Ovary (tissue), 9 donors: ENCODE measurements around the gene PTGES2. TPM values are rescaled to one million over a fixed set of nuclear protein-coding genes. Genes with fewer than 3 reads are reported as not detected.
A peak's percentile ranks its signal among the peaks of the same experiment; 100 is the strongest.

Experiments used
- DNase-seq, 5 donors: peaks; one replicate each; pipeline ENCODE4 v3.0.0-alpha.2; 2019 to 2020
- H3K27ac ChIP-seq, 2 donors: fragments of 200-600 bp; one replicate each; pipeline versions ENCODE4 v1.5.1 to v1.8.0; 2019 to 2022
- H3K27me3 ChIP-seq: fragments of 200-600 bp; one replicate; pipeline ENCODE4 v1.8.0; 2022
- H3K36me3 ChIP-seq: fragments of 200-600 bp; sonication (generic); one replicate; pipeline ENCODE4 v1.5.1; 2019
- H3K4me1 ChIP-seq: one replicate; pipeline ENCODE4 v1.8.1; 2013; ENCODE audit warnings: mild to moderate bottlenecking, moderate library complexity; ENCODE audit not compliant: insufficient read depth
- H3K4me3 ChIP-seq: fragments of 200-600 bp; sonication (generic); one replicate; pipeline ENCODE4 v1.5.1; 2017
- H3K9me3 ChIP-seq, 2 donors: fragments of 200-600 bp in 1 of 2; sonication (generic) in 1 of 2; one replicate each; pipeline versions ENCODE4 v1.5.1 to v1.8.1; 2013 to 2019; ENCODE audit warnings: mild to moderate bottlenecking in 1 of 2, moderate library complexity in 1 of 2
- EP300 ChIP-seq: sonication (generic); formaldehyde crosslinking; IDR thresholded peaks from one replicate; pipeline ENCODE4 v1.6.1; 2017; ENCODE audit warnings: antibody characterized with exemption
- POLR2A ChIP-seq: fragments of 450-650 bp; IDR thresholded peaks from one replicate; pipeline ENCODE4 v1.6.1; 2017; ENCODE audit warnings: antibody characterized with exemption, mild to moderate bottlenecking, moderate library complexity
- whole genome bisulfite sequencing, 3 donors: extraction: QIAGEN DNeasy Blood & Tissue Kit in 1 of 3; methylation state at CpG; one replicate each; pipeline versions ENCODE4 v1.1.5 to v1.1.7; 2013 to 2017; 5-methylcytosine and 5-hydroxymethylcytosine counted together
- intact Hi-C, 4 donors: fragments of 100-400 bp; cut with DNase I; formaldehyde crosslinking; loops; one replicate each; pipeline versions ENCODE4 v1.11.0 to v1.15.1; 2022 to 2023
- polyA plus RNA-seq, 2 donors: library from polyadenylated mRNA; stranded (reverse); fragments of 200-250 nt in 1 of 2; fragments of 350-450 nt in 1 of 2; fragmentation: Illumina TruSeq in 1 of 2; extraction: RNeasy Lipid Tissue Mini Kit (QIAGEN cat#74804) in 1 of 2; gene quantifications; one replicate each; pipeline ENCODE4 v1.2.3, GENCODE V29; 2013 to 2014
- total RNA-seq, 7 donors: library from RNA; depleted of rRNA in 2 of 7; stranded (reverse); fragments of >200 nt in 2 of 7; fragmentation: NEBNext Ultra II Directional in 3 of 7; extraction: Animal tissue kit (Norgen Biotek cat#: 25700) in 3 of 7; gene quantifications; one replicate each; pipeline versions ENCODE4 v1.1.0 to v1.2.4, GENCODE V29; 2016 to 2023
- TF ChIP-seq, protein P1 (sequence below), 3 donors: fragments of 450-650 bp in 2 of 3; fragments of 200-600 bp in 1 of 3; IDR thresholded peaks; one replicate each; pipeline versions ENCODE4 v1.5.1 to v1.8.0; 2016 to 2022; ENCODE audit warnings: antibody characterized with exemption in 3 of 3, mild to moderate bottlenecking in 1 of 3
- donor health status: DM: no; HTN: no; CAD: no; lungs with moderate emphysema.
- donor health status: DM: no; HTN: no; CAD: no.
- donor health status: Bipolar disorder and iron deficiency.
- donor health status: DM: yes; HTN: yes; CAD: no.
- donor health status: DM: no; HTN: no; CAD: no.
- donor health status: DM: yes; HTN: yes; CAD: no.

Gene PTGES2
- total and polyA plus RNA-seq, 9 donors: 19.6 to 69.5 (median 59.0) TPM

DNA sequence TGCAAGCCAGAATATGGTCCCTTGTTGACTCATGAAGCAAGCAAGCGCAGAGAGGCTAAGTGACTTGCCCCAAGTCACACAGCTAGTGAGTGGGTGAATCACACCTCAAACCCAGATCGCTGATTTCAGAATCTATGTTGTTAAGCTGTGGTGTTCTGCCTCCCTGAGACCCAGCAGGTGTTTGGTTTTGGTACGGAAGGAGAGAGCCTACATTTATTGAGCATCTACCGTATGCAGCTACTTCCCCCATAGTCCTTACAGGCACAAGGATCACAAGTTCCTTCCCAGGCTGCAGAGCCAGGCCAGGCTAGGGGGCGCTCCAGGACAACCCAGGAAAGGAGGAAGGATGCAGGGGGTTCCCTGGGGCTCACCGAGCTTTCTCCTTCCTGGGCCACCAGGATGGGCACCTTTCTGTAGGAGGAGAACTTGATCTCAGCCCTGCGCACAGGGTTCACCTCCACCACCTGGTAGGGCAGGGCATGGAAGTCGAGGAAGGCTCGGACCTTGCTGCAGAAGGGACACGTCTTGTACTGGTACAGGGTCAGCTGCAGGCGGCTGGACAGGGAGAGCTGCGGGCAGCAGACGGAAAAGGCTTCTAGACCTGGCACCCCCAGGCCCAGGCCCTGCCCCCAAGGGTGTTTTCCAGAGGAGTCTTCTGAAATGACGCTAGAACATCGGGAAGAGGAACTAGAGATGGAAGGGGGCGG is 2.5 kb downstream of the PTGES2 start:
- intact Hi-C loops: no loop called here
- Histone ChIP-seq H3K4me3 (no peak overlapping the region), H3K4me1 (peaks cover 9% of the 10 kb centered on the region), H3K27ac (peak overlapping the region in 1 of 2 donors; percentile 26), H3K36me3 (no peaks in the 10 kb centered on the region), H3K27me3 (no peaks in the 10 kb centered on the region), H3K9me3 (no peaks in the 10 kb centered on the region)
- WGBS, 3 donors: 56 to 63% (median 57%) methylated on average over 15 to 16 of the region's 16 CpGs
- DNase-seq: peak; percentile 66 to 78 (median 71)
- TF ChIP-seq POLR2A (no peak), EP300 (no peak)
- TF ChIP-seq, protein P1, sequence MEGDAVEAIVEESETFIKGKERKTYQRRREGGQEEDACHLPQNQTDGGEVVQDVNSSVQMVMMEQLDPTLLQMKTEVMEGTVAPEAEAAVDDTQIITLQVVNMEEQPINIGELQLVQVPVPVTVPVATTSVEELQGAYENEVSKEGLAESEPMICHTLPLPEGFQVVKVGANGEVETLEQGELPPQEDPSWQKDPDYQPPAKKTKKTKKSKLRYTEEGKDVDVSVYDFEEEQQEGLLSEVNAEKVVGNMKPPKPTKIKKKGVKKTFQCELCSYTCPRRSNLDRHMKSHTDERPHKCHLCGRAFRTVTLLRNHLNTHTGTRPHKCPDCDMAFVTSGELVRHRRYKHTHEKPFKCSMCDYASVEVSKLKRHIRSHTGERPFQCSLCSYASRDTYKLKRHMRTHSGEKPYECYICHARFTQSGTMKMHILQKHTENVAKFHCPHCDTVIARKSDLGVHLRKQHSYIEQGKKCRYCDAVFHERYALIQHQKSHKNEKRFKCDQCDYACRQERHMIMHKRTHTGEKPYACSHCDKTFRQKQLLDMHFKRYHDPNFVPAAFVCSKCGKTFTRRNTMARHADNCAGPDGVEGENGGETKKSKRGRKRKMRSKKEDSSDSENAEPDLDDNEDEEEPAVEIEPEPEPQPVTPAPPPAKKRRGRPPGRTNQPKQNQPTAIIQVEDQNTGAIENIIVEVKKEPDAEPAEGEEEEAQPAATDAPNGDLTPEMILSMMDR (IDR thresholded peaks at IDR 0.05): no peak

DNA sequence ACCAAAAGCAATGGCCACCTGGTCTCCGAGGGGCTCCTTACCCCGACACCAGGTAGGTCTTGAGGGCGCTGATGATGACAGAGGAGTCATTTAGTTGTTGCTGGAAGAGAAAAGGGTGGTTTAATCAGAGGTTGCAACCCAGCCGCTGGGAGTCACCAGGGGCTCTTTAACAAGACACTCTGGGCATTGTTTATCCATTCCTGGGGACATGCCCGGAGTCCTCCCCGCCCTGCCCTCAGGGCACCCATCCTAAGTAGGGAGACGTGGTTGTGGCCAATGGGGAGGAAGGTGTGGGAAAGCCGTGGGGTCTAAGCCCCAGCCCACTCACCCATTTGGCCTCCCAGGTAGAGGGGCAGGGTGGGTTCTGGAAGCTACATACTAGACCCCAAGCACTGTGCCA is 3.1 kb downstream of the PTGES2 start:
- H3K27me3 ChIP-seq: no peaks in the 10 kb centered on the region
- intact Hi-C loops: no loop called here
- TF ChIP-seq, protein P1 (IDR thresholded peaks at IDR 0.05): no peak
- TF ChIP-seq POLR2A (no peak), EP300 (no peak)
- H3K4me1 ChIP-seq: peaks cover 9% of the 10 kb centered on the region
- DNase-seq: peak in 2 of 5 donors; percentile 22 to 31
- WGBS, 3 donors: 86 to 92% (median 87%) methylated on average over 8 of the region's 8 CpGs
- H3K36me3 ChIP-seq: no peaks in the 10 kb centered on the region
- H3K27ac ChIP-seq: no peak overlapping the region
- H3K9me3 ChIP-seq: no peaks in the 10 kb centered on the region
- H3K4me3 ChIP-seq: no peak overlapping the region

DNA sequence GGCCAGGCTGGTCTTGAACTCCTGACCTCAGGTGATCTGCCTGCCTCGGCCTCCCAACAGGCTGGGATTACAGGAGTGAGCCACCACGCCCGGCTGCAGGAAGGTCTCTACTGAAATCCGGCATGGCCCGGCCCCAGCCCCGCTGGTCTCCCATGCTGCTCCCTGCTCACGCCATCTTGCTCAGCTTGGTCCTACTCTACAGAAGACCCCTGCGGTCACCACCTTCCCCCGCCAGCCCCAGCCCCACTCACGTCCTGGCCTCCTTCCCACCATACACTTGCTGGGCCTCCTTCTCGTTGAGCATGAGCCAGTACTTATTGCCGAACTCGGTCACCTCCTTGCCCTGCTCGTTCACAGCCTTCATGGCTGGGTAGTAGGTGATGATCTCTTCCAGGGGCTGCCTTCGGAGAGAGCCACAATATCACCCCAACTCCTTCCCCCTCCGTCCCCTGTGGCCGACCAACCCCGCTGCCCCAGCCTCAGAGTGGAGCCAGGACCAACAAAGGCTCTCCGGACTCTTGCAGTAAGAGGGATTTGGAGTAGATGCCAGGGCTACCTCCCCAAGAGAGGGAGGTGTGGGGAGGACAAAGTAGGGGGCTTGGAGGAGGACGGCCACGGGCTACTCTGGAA is 4.0 kb downstream of the PTGES2 start:
- Histone ChIP-seq H3K27ac (no peak overlapping the region), H3K36me3 (no peaks in the 10 kb centered on the region), H3K4me3 (no peak overlapping the region), H3K4me1 (peaks cover 4% of the 10 kb centered on the region), H3K27me3 (no peaks in the 10 kb centered on the region), H3K9me3 (no peaks in the 10 kb centered on the region)
- 82 to 88% (median 84%) methylated on average over 21 of the region's 21 CpGs for WGBS, 3 donors
- DNase-seq: peak in 2 of 5 donors; percentile 33 to 37
- TF ChIP-seq, protein P1 (IDR thresholded peaks at IDR 0.05): no peak
- TF ChIP-seq EP300: no peak
- TF ChIP-seq POLR2A: no peak
- intact Hi-C loops: no loop called here

DNA sequence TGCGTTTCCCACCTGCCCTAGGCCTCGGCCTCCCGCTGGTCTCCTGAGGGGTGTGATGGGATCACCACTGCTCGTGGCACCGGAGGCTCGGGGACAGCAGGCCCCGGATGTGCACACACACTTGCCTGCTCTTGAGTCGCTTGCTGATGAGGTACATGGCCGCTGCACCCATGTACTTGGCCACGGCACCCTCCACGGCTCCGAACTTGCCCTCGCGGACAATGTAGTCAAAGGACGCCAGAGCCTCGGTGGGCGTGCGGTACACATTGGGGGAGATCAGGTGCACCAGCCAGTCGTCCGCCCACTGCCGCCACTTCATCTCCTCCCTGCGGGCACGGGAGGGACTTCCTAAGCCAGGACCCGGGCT is 4.7 kb downstream of the PTGES2 start:
- Histone ChIP-seq H3K27ac (no peak overlapping the region), H3K4me1 (peaks cover 6% of the 10 kb centered on the region), H3K4me3 (no peak overlapping the region), H3K9me3 (no peaks in the 10 kb centered on the region), H3K36me3 (no peaks in the 10 kb centered on the region), H3K27me3 (no peaks in the 10 kb centered on the region)
- peak in 2 of 5 donors; percentile 31 to 36 for DNase-seq
- TF ChIP-seq EP300: no peak
- intact Hi-C loops: no loop called here
- WGBS, 3 donors: 90 to 92% (median 90%) methylated on average over 24 of the region's 24 CpGs
